NCI-H2196 treated with DMSO at 0.1 percent for 48 hours (cell line): ENCODE results near the gene PNMA8A.

Experiments
- DNase-seq: peaks from one replicate; lab custom pipeline; 2025; ENCODE audit not compliant: unreplicated experiment; lab: John Stamatoyannopoulos, UW

Gene PNMA8A

DNA sequence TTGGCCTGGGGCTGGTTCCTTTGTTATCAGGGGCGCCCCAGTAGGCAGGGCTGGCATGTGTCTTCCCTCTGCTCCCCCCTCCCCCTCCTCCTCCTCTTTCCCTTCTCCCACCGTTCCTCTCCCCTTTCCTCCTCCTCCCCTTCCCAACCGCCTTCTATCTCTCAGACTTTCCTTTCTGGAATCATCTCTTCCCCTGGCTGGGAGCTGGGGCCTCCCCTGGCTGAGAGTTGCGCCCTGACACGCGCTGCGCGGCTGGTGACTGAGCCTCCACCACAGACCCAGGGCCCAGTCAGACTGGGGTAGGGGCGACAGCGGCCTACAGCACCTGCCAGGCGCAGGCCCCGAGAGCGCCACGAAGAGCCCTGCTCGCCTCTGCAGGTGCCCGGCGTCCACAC is 21.5 kb upstream of the PNMA8A start:
- DNase-seq, result no peak

DNA sequence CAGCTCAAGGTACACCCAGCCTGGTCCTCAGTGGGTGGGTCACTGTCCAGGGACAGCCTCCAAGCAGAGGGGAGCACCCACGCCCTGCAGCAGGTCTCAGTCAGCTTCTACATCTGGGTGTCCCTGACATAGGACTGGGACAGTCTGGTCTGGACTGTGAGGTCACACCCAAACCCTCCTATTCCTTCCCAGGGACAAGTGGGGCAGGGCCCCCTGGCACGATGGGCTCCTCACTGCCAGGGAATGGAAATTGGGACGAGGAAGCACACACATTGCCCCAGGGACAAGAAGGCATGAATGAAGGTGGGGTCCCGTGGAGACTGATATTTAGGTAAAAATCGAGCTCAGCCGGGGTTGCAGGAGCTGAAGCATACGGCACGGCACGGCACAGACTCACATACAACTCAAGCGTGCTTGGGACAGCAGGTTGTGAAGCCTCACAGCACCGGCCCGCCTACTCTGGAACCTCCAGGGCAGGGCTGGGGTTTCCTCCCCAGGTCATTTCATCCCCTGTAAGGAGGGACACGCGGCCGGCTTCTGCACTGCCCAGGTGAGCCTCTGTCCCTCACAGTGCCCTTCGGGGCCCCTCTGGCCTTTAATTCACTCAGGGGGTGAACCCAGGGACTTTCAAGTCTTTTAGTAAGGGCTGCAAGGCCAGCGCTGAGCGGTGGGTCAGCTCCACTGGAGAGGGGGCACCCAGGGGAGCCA is 20.8 kb upstream of the PNMA8A start:
- DNase-seq, result no peak

DNA sequence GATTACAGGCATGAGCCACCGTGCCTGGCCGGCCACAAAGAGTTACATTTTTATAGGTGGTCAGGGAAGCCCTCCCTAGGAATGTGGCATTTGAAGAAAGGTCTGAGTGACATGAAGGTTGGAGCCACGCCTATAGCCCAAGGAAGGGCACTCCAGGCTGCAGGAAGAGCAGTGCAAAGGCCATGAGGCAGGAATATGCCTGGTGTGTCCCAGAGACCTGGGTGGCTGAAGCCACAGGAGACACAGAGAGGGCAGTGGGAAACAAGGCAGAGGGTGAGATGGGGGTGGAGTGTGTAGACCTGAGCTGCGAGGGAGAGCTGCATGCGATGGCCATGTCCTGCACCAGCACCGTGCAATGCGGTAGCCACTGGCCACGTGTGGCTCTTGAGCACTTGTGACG is 19.4 kb upstream of the PNMA8A start:
- no peak for DNase-seq

DNA sequence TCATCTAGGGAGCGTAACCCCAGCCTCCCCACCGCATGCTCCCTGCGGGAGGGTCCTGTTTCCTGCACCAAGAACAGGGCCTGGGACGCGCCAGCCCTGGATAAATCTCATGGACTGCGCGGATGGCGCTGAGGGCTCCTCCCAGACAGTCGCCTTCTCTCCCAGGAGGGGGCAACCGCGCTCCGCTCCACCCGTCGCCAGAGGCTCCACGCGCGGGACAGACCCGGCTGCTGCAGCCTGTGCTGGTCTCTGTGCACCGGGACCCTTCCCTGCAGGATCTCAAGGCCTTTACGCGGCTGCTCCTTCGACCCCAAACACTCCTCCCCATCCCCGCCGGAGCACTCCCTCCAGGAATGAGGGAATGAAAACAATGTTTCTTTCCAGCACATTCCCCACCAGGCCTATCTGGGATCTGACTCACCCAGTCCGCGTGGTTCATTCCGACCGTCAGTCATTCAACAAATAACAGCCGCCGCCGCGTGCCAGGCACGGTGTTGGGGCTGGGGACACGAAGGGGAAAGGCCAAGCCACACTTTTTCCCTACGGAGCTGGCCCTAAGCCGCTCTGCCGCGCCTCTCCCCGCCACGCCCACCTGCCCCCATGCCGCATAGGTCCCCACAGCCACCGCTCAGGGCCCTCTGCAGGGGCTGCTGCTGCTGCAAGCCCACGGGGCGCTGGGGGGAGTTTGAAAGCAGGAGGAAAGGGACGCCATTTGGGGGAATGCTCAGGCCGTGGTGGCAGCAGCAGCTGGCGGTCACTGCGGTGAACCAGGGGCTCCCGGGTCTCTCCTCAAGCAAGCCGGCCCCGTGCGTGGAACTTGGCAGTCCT is 18.3 kb upstream of the PNMA8A start:
- DNase-seq, result no peak

DNA sequence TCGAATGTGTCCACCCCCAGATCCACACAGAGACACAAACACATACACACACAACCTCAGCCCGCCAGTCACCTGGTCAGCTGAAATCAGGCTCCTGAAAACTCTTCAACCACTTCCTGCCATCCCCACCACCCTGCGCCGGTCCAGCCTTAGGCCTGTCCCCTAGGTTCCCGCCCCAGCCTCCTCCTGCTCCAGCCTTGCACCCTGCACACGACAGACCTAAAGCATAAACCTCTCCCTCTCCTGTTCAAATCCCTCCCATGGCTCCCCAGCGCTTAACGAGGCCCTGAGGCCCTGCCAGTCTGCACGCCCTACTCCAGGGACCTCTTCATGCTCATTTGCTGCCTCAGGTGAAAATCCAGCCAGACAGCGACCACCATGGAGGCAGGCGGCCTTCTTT is 17.2 kb upstream of the PNMA8A start:
- no peak for DNase-seq

DNA sequence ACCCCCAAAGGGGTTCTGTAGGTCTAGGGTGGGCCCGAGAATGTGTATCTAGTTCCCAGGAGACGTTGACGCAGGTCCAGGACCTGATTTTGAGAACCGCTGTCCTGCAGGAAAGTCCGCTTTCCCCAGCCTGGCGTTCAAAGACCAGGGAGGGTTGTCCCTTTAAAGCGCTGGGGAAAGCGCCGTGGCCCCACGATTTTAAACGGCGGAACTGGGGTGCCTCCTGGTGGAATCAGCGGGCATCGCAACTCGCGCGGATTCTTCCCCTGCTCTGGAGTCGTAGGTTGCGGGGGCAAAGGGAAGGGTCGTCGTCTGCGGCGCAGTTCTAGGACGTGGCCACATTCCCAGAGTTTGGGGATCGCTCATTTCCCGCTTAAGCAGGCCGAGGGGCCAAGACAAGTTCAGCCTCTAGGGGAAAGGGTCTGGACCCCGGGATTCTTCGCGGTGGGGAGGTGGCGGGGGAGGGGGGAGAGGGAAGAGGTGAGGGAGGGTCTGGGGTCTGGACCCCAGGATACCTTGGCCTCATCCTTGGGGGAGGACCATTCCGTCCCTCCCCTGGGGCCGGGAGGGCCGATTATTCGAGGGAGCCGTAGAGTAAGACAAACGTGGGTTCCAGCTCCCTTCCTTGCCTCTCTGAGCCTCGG is 16.6 kb upstream of the PNMA8A start:
- DNase-seq, result peak; percentile 32

DNA sequence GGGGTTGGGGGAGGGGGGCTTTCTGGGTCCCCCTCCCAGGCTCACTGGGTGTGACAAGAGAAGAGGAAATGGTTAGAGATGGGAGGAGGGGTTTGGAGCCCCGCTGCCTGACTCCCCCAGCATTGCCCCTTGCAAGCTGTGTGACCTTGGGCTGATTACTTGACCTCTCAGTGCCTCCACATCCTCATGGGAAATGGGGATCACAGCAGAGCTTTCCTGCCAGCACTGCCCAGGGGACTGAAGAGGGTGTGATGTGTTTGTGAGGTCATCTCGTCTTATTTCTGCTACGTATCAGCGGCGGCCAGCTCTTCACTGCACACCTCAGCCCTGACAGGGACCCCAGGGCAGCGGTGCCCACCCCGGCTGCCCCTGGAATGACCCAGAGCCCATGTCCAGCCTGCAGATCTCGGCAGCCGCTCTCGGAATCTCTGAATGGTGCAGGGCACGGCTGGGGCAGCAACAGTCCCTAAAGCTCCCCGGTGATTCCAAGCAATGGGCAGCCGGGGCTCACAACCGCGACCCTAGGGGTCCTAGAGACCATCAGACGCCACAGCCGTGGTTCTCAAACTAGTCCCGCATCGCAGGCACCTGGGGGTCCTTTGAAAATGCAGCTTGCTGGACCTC is 15.9 kb upstream of the PNMA8A start:
- DNase-seq, result no peak

DNA sequence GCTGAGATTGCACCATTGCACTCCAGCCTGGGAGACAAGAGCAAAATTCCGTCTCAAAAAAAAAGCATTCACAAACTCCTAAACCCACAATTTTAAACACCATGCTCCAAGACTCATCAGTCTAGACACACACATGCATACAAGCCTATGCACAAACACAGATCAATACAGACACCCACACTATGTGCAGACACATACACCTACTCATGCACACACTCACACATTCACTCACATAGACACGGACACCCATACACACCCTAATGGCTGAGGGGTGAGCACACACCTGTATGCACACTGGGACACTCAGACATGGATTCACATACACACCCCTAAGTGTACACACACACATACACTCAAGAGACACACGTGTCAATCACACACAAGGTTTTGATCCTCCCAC is 15.0 kb upstream of the PNMA8A start:
- DNase-seq, result no peak

DNA sequence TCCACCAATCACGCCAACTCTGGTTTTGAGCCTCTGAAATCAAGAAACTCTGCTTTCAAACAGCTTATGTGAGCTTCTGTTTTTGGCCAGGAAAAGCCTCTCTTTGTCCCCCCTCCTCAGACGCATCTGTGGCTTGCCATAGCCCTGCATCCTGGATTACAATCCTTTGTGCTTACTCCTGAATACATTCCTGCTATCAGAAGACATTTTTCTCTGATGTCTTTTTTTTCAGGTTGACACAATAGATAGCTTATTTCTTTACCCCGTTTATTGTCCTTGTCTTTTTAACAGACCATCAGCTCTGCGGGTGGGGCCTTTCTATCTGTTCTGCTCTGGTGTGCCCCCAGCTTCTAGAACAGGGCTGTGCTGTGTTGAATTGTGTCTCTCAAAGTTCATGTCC is 13.3 kb upstream of the PNMA8A start:
- no peak for DNase-seq

DNA sequence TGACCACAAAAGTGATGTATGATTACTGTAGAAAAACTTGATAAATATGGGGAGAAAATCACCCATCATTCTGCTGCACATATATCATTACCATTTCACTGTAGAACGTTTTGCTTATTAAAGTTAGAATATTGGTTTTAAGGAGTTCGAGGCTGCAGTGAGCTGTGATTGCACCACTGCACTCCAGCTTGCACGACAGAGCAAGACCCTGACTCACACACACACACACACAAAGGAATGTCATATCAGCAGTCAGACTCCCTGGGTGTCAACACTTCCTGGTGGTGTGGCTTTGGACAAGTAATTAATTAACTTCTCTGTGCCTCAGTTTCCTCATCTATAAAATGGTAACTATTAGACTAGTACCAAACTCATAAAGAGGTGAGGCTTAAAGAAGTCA is 11.3 kb upstream of the PNMA8A start:
- DNase-seq, result no peak

DNA sequence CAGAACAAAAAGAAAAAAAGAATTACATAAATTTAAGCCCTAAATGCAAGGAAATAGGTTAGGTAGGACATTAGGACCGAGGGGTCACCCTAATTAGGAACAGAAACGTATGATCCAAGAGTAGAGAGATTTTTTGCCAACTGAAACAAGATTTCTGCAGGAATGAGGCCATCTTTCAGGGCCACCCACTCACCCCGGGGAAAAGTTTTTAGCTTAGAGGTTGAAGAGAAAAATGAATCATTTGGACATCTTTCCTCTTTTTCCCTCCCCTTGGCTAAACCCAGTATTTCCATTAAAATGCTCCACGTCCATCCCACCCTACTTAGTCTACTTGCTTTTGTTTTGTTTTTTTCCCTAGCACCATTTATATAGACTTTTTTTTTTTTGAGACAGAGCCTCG is 10.6 kb upstream of the PNMA8A start:
- no peak for DNase-seq

DNA sequence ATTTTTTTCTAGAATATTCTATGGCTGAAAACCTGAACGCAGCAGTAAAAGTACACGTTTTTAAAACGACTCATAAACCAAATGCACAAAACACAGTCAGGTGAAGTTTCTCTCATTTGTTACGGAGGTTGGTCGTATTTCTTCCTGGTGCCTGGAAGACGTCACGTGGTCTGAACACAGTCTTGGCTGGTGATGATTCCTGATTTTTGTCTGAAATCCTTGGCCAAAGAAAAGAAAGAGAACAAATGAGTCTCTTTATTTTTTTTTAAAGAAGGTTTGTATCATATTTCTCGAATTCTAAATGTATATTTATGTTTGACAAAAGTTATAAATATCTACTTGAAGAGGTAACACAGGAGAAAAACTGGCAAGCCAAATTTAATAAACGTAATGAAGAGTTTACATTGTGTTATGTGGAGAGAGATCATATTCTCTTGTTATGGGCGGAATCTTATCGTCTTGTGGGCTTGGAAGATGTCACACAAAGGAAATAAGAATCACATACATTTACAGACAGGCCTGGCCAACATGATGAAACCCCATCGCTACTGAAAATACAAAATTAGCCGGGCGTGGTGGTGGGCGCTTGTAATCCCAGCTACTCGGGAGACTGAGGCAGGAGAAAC is 10.0 kb upstream of the PNMA8A start:
- DNase-seq, result no peak

DNA sequence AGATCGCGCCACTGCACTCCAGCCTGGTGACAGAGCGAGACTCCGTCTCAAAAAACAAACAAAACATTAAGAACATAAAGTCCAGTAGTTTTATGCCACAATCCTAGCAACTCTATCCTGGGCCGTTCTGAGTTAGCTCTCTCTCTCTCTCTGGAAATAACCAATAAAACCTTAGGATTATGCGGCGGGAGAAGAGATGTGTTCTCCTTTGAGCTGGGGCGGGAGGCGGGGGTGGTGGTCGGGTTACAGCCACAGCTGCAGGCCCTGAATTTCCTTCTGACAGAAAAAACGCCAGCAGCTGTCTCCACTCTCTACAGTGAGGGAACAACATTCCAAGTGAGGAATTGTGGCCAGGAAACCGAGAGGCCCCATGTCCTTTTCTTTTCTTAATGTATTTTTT is 9.1 kb upstream of the PNMA8A start:
- no peak for DNase-seq

DNA sequence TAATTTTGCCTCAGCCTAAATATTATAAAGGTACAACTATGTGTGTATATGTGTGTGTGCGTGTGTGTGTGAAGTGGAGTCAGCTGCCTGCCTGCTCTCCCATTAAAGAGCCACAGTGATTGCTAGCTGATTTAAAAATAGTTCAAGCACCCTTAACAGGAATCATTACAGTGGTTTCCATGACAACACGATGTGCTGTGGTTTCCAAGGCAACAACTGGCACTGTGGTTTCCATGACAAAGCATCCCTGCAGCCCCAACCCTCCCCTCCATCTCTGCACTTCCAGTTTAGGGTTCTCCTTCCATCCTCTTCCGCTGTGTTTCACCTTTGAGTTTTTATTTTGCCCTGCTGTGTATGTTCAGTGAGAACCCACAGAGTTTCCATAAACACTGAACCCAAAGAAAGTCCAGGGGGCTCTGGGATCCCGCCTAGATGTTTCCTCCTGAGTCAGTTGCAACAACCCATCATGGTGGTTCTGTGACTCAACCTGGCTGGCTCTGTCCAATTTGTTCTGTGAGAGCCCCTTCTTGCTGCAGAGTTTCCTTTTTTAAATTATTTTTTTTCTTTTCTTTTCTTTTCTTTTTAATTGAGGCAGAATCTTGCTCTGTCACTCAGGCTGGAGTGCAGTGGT is 7.1 kb upstream of the PNMA8A start:
- peak; percentile 40 for DNase-seq

DNA sequence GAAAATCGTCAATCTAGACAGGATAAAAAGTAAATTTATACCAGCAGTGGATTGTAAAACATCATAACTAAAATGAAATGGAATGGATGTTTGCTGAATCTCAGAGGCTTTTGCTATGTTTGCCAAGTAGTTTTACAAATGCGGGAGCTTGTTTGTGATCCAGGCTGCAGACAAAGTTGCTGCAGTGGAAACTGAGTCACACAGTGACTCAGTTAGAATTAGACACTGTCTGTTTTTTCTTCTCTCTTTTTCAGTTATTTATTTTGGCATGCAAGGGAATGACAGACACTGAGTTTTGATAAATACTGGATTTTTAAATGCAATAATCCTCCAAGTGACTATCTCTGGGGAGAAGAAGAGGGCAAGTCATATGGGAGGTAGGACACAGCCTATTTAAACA is 4.6 kb upstream of the PNMA8A start:
- DNase-seq, result no peak

DNA sequence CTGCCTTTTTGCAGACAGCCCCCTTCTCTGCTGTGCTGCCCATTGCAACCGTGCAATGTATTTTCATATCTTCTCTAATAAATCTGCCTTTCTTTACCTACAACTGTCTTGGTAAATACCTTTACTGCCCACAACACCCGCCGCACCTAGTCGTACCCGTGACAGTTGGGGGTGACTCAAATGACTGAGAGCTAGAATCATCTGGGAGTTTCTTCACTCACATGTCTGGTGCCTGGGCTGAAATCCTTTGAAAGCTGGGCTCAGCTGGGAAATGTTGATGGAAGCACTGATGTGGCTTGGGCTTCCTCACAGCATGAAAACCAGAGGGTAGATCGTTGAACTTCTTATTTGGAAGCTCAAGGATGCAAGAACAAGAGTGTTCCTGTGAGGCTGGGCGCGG is 2.8 kb upstream of the PNMA8A start:
- DNase-seq, result no peak

DNA sequence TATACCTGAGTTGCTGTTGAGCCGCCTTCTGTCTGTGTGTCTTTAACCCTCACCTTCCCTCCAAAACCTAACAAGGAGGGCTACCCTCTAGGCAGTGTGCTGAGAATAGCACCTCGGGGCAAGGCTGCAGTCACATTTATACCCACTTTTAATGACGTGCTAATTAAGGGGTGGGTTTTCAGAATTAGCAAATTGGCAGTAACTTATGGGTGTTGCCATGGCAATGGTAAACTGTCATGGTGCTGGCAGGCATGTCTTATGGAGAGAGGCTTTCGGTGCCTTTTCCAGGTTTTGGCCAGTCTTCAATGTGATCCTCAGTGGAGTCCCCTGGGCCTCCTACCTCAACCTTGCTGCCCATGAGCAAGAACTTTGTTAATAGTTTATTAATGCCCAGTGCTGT is 1.2 kb upstream of the PNMA8A start:
- no peak for DNase-seq

DNA sequence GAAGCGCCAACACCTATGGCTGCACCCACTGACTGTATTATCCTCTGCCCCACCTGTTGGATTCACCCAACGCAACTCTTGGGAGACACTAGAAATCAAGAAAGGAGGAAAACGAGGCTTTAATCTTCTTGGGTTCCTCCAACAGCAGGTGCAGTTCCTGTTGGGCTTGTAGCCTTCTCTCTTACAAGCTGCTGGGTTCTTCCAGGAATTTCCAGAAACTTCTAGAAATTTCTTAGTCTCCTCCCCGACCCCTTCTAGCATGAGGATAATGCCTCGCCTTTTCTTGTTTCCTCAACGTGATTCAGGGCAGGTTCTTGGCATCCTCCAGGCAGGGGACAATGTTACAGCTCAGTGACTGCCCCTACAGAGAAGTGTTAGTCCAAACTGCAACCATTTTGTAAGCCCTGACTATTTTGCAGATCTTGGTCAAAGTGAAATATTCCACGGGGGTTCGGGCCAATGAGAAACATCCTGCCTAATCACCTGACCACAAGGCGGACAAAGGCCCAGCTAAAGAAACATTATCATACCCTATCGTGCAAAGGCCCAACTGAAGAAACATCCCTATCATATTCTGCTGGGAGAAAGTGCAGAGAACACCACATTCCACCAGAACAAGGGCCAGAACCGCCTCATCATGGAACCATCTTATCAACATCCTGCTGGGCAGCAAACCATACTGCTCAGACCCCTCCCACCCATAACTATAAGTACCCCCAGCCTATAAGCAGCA is 614 bp upstream of the PNMA8A start:
- no peak for DNase-seq

DNA sequence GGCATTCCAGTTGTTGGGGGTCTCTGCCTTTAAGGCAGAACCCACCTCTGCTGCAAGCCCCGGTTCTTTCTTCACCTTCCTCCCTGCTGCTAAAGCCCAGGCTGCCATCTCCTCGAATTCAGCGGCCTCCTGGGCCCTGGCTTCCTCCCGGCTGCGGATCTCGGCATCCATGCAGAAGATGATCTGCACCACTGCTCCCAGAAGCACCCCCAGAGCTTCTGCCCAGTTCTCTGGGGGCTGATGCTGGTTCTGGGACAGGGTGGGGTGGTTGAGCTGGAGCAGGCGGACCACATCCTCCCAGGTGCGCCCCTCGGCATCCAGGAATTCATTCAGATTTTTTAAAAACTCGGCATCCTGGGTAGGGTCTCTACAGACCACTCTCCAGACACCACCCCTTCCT is 987 bp downstream of the PNMA8A start:
- DNase-seq, result no peak

DNA sequence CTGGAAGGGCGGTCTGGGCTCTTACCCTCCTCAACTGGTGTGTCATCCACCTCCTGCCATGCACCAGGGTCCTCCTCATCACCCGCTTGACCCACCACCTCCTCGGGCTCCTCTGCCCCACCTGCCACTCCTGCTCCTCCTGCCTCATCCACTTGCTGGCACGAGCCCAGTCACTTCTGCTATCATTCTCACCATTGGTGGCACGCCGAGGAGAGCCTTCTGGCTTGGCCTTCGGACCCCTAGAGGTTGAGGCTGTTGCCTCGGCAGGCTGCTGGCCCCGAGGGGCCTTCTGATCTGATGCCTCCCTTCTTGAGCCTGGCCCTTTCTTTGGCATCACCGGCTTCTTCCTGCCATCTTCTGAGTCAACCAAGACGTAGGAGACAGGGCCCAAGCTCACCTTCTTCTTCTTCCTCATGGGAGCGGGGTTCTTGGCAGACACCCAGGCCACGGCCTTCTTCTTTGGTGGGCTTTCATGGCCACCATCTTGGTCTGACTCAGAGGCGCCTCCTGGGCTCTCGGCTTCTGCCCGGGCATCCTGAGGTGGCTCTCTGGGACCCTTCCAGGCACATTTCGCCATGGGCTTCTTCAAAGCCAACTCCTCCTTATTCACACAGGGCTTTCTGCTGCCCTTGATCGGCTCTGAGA is 1.7 kb downstream of the PNMA8A start:
- no peak for DNase-seq
